DMS53 treated with DMSO at 0.1 percent for 48 hours (cell line): ENCODE data around the gene CD33.

ENCODE experiments used
- DNase-seq: peaks from one replicate; lab custom pipeline; 2025; ENCODE audit not compliant: unreplicated experiment; lab: John Stamatoyannopoulos, UW

The CD33 gene

DNA sequence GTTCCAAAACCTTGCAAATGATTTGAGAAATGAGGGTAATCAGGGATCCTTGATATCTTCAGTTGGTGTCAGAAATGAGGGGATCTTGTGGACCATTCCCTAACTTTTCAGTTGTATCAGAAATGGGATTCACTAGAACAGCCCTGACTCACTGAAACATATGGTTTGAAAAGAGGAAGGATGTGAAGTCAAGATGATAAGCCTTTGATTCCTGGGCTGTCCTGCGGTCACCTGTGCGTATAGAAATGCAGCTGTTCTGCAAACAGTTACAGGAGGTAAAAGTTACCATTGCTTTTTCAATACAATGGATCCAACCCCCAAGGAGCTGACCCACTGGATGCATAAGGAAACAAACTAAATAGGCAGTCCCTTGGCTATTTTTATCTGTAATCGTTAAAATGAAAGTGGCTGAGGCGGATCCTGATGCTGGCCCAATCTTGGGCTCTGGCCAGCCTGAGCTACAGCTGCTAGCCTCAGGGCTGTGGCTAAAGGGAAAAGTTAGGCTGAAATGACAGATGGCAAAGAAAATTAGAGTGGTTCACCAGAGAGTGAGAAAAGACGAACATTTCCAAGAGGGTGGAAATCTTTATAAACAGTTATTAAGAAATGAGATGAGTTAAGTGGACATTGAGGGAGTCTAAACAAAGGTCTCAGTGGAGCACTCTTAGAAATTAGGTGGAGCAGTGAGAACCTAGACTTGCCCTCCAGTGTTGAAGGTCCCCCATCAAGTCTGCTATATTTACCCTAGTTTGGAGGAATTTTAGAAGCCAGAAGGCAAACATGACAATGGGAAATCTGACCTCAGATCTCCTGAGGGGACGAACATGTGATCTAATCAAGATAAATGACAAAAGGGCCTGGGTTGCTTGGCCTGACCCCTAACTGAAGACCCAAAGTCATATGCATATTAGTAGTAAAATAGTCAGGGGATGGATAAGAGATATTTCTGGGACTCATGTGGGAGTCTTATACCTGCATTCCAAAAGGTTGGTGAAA is 33.6 kb downstream of the CD33 start:
- DNase-seq: no peak

DNA sequence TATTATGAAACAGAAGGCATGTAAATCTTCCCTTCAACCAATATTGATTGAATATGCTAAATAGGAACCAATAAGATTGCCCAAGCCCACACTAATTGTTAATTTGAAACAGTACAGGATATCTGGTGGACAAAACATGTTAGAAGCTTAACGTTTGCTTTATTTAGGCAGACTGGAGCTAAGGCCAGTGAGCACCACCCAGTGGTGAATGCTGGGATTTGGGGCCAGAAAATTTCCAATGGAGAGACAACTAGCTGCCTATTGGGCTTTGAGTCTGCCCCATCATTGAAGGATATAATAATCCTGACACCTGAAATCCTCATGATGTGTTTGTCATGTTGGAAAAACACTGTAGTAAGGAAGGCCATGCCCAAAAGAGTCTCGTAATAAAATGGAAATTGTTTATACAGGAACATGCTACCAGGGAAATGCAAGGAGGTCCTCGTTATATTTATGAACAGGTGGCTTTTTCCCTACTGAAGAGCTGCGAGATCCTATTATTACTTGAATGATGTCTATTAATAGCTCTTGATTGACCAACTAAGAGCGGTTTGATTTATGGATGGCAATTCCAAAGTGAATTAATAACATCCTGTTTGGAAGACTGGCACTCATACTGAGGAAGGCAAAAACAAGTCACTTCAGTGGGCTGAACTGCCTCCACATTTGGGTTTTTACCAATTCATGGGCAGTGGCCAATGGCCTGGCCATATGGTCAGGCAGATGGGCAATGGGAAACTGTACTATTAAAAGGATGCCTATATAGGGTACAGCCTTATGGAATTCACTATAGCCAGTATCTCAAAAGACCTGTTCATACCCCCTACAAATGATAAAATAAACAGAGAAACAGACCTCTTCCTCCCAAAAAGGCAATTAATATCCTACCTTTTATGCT is 34.7 kb downstream of the CD33 start:
- no peak for DNase-seq

DNA sequence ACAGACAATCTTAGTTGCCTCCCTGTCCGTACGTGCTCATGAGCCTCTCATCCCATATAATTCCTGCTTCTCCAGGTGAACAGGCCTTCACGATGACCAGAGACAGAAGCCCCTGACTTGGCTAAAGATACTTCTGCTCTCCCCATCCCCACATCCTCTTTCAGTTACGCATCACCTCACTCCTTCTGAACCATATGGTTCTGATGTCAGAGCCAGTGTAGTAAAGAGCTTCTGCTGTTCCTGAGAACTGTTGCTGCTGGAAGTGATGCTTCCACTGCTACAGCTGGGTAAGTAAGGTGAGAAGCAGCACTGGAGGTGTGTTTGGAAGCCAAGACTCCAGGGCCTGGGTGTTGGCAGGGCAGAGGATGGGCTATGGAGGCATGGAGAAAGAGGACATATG is 38.9 kb downstream of the CD33 start:
- no peak for DNase-seq

DNA sequence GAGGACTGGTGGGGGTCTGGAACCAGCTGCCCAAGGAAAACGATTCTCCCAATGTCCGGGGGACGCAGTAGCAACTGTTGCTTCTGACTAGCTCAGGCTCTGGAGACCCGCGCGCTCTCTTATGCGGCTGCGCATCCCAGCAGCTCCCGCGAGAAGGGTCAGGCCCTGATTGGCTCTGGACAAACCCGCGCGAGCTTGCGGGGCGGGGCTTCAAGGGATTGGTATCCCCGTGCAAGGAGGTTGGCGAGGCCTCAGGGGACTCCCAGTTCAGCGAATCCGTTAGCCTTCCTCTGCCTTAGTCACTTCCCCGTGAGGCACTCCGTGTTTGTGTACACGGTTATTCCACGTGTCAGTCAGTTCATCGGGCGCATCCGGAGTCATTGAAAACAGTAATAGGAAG is 46.2 kb downstream of the CD33 start:
- no peak for DNase-seq

DNA sequence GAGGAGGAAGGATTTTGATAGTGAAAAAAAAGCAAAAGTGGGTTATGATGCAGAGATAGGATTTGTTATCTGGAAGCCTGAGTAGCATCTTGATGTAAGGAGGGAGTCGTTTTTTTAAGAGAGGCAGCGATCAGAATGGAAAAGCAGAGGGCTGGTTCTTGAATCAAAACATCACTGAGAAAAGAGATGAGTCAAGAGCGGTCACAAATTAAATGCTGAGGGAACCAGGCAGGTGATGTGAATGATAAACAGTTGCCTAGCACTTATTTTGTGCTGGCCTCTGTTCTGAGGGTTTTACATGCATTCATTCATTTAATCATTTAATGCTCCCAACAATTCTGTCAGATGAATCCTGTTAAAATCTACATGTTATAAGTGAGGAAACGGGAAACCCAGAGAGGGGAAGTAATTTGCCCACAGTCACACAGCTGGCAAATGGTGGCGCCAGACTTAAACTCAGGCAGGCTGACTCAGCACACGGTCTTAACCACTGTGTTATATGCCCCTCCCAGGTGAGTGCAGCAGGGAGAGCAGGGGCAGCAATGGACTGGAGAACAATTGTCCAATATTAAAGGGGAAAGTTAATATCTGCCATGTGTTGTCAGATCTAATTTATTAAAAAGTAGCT is 47.4 kb downstream of the CD33 start:
- DNase-seq: no peak

DNA sequence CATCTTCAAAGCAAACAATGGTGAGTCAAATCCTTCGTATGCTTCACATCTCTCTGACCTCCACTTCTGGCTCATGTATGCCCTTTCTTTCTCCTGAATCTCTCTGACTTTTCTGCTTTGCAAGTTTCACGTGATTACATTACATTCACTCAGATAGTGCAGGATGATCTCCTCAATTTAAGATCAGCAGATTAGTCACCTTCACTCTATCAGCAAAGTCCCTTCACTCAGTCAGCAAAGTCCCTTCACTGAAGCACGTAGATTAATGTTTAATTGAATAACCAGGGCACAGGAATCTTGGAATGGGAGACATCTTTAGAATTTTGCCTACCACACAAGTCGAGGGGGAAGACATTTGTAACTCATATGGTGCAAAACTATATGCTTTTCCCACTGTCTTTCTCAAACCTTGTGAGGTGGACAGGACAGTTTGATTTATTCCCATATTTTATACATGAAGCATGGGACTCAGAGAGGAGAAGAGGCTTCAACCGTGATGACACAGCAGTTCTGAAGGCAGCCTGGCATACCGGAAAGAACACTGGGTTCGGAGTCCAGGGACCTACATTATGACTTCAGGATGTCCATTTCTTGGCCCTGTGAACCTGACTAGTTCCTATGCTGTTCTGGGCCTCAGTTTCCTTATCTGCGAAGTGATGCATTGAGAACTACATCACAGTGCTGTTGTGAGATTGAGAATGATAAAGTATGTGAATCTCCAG is 49.3 kb downstream of the CD33 start:
- DNase-seq: no peak

DNA sequence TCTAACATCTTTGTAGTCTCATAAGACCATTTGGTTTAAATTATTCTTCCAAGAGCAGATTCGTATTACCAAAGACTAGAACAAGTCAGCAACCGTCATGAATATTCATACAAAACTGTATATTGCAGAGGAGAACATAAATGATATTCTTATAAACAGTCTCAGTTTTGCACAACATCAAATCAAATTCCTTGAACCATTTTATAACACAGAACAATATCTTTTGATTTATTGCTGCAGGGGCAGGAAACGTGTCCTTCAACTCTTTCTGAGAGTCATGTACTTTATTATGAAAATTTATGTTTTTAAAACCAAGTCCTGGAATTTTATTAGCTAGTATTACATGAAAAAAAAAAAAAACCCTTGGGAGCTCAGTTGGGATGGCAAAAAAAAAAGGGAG is 52.2 kb downstream of the CD33 start:
- no peak for DNase-seq

DNA sequence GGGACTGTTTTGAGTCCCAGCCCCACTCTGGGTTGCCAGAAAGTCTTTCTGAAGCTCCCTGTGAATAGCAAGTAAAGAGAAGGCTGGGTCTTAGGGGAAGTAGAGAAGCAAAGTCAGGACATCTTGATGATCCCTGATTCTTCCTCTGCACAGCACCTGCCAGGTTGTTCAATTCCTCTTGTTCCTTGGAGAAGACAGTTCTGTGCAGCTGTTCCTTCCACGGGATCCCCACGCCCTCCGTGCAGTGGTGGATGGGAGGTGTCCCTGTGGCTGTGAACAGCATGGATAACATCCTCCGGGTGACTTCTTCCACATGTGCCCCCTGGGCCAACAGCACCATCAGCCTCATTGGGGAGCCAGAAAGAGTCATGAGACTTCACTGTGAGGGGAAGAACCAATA is 57.5 kb downstream of the CD33 start:
- DNase-seq: no peak

DNA sequence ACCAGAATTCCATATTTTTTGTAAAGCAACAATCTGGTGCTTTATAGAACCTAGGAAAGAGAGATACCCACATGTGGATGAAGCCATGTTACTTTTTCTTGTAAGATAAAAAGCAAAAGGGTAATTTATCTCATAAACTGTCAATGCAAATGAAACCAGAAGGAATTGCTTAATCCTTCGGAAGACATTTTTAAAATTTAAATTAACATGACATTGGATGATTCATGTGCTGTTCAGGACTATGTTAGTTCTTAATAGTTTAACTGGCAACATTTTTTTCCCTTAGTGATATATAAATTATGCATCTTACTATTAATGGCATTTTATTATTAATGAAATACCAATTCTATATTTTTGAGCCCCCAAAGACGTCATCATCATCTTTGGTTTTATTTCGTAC is 60.8 kb downstream of the CD33 start:
- no peak for DNase-seq
